Effector CD4-positive, alpha-beta T cell (primary cell): ENCODE results near the gene ATP4A.

Source experiments
- DNase-seq: peaks from one replicate; pipeline ENCODE4 v3.0.0-alpha.2; 2020

ATP4A gene

GRCh38 chr19:35524181-35524837 lies 39.1 kb downstream of the ATP4A start:
- no peak for DNase-seq

- no peak for DNase-seq
Observed at GRCh38 chr19:35522745-35523327, 40.6 kb downstream of the ATP4A start.

GRCh38 chr19:35521124-35521743 lies 42.2 kb downstream of the ATP4A start:
- no peak for DNase-seq

- no peak for DNase-seq
Observed at GRCh38 chr19:35519291-35519690, 44.2 kb downstream of the ATP4A start.

GRCh38 chr19:35518313-35518712 lies 45.1 kb downstream of the ATP4A start:
- no peak for DNase-seq

- DNase-seq = no peak
Observed at GRCh38 chr19:35517342-35517741, 46.1 kb downstream of the ATP4A start.

- no peak for DNase-seq
Observed at GRCh38 chr19:35516310-35516709, 47.1 kb downstream of the ATP4A start.

- DNase-seq = no peak
Observed at GRCh38 chr19:35514282-35514809, 49.1 kb downstream of the ATP4A start.

- no peak for DNase-seq
Observed at GRCh38 chr19:35513628-35514281, 49.7 kb downstream of the ATP4A start, which contains the start of gene DMKN. Gene DMKN, minus strand, starts transcription at chr19:35513649. Its CDS starts 174 bp downstream, at chr19:35513475.

GRCh38 chr19:35512831-35513627 lies 50.4 kb downstream of the ATP4A start:
- DNase-seq = no peak

GRCh38 chr19:35511337-35511736 lies 52.1 kb downstream of the ATP4A start:
- no peak for DNase-seq

GRCh38 chr19:35510626-35510964 lies 52.9 kb downstream of the ATP4A start:
- no peak for DNase-seq

- peak; percentile 70 for DNase-seq
Observed at GRCh38 chr19:35509861-35510625, 53.4 kb downstream of the ATP4A start.

GRCh38 chr19:35509018-35509652 lies 54.3 kb downstream of the ATP4A start:
- DNase-seq = no peak

GRCh38 chr19:35508129-35508528 lies 55.3 kb downstream of the ATP4A start:
- DNase-seq = no peak

GRCh38 chr19:35507561-35507960 lies 55.9 kb downstream of the ATP4A start:
- no peak for DNase-seq

- DNase-seq = no peak
Observed at GRCh38 chr19:35506011-35506410, 57.4 kb downstream of the ATP4A start.

GRCh38 chr19:35502751-35503150 lies 60.7 kb downstream of the ATP4A start:
- no peak for DNase-seq

GRCh38 chr19:35501684-35502083 lies 61.8 kb downstream of the ATP4A start:
- no peak for DNase-seq

- no peak for DNase-seq
Observed at GRCh38 chr19:35500611-35501010, 62.8 kb downstream of the ATP4A start.
